ENCODE measurements around the gene CAMK1D. TPM values are rescaled to one million over a fixed set of nuclear protein-coding genes. Genes with fewer than 3 reads are reported as not detected.

CAMK1D gene
- polyA plus RNA-seq, 2 of the 4 experiments (the other 2 are of a cell fraction): 6.6 to 12.5 TPM

DNA sequence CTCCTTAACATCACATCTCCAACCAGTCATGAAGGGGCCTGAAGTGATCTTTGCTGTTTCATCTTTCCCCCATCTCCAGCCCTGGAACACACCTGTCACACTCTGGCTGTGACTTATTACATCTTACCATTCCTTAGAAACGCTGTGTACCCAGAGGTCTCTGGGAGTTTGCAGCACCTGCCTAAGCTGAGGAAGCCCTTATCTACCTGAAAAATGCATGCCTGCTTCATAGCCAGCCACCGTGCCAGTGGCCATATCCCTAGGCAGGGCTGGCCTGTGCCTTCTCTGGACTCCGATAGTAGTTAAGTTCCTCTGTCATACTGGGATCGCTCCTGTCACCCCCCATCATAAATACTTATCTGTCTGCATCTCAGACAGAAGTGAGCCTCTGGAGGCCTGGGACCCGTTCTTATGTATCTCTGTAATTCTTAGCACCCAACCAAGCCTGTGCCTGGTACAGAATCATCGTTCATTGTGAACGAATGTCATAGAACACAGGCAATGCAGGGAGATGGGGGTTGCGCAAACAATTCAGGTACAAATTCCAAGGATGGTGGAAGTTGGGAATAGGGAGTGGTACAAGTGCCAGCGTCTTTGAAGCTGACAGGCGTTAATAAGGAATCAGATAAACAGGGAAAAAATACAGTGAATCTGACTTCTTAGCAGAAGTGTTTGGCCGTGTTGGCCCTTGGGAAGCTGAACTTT is 254.6 kb downstream of the CAMK1D start:
- CTCF ChIA-PET: interaction anchor here (1.7 kb wide), 2 partner anchors 10 to 339 kb away, joined by 4 read pairs; no protein-coding TSS in a partner anchor
- peak overlapping the region in 1 of 2 experiments; percentile 88; a peak in 2 of 6 replicates for H3K27ac ChIP-seq
- POLR2A ChIA-PET: no interaction called here
- H3K9me3 ChIP-seq: no peaks in the 10 kb centered on the region
- peaks cover 23% of the 10 kb centered on the region for H3K4me1 ChIP-seq
- WGBS (ENCODE audit: missing lambda C conversion rate): 93% methylated on average over 11 of the region's 11 CpGs
- ATAC-seq (no peak), DNase-seq (ENCODE audit: low read depth in 1 of 2, low spot score in 1 of 2) (no peak), FAIRE-seq (no peak)
- no peak overlapping the region for H3K4me3 ChIP-seq
- 0 out of 4 replicates have a peak, but pooled peaks of 1 of the 2 experiments have one; percentile 9 for TF ChIP-seq CEBPB (IDR thresholded peaks at IDR 0.05)
- TF ChIP-seq POLR2AphosphoS2 (conservative IDR thresholded peaks at IDR 0.05; ENCODE audit: low read length): no peak
- no peak overlapping the region for H3K4me2 ChIP-seq

GRCh38 chr10:12605580-12606405 is 256.4 kb downstream of the CAMK1D start:
- WGBS (ENCODE audit: missing lambda C conversion rate): 37% methylated on average over 13 of the region's 27 CpGs
- no peak for FAIRE-seq
- peak; percentile 97 to 98 for ATAC-seq
- POLR2A ChIA-PET: interaction anchor here (0.8 kb wide), 1 partner anchor 20 kb away, joined by 4 read pairs; no protein-coding TSS in a partner anchor
- H3K9me3 ChIP-seq: no peaks in the 10 kb centered on the region
- H3K4me1 ChIP-seq: peaks cover 23% of the 10 kb centered on the region
- H3K4me2 ChIP-seq: peak overlapping the region; percentile 80
- peak overlapping the region; percentile 75 to 88 for H3K27ac ChIP-seq
- TF ChIP-seq RAD21 (conservative IDR thresholded peaks at IDR 0.05 in 1 of 2, IDR thresholded peaks at IDR 0.05 in 1 of 2): peak in 1 of 2 experiments; percentile 51; a peak in 3 of 5 replicates
- TF ChIP-seq SMC3 (IDR thresholded peaks at IDR 0.05): peak; percentile 51; the same call in 1 of the 3 replicates
- peak; percentile 83 to 96 for TF ChIP-seq CEBPB (IDR thresholded peaks at IDR 0.05)
- TF ChIP-seq EP300 (IDR thresholded peaks at IDR 0.05): peak in 1 of 2 experiments; percentile 52; a peak in 1 of 5 replicates
- TF ChIP-seq FOSL2 (IDR thresholded peaks at IDR 0.05): no peak
- peak; percentile 24; the same call in 1 of the 2 replicates for TF ChIP-seq FOSL2 (CRISPR knock-in tag; IDR thresholded peaks at IDR 0.05)
- no peak for TF ChIP-seq RCOR1 (IDR thresholded peaks at IDR 0.05; ENCODE audit: low read depth, low read length)
- TF ChIP-seq, protein P1, sequence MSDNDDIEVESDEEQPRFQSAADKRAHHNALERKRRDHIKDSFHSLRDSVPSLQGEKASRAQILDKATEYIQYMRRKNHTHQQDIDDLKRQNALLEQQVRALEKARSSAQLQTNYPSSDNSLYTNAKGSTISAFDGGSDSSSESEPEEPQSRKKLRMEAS (IDR thresholded peaks at IDR 0.05): peak; percentile 55
- TF ChIP-seq CBX8 (IDR thresholded peaks at IDR 0.05): no peak
- peak; percentile 62 for TF ChIP-seq GATA3 (IDR thresholded peaks at IDR 0.05; ENCODE audit: borderline replicate concordance)
- no peak for TF ChIP-seq ELK1 (IDR thresholded peaks at IDR 0.05; ENCODE audit: low read depth, low read length)
- TF ChIP-seq NFE2L2 (conservative IDR thresholded peaks at IDR 0.05; ENCODE audit: low read length): no peak
- no peak for TF ChIP-seq ATOH8 (CRISPR knock-in tag; IDR thresholded peaks at IDR 0.05; ENCODE audit: low read depth)
- no peak for TF ChIP-seq EHMT2 (IDR thresholded peaks at IDR 0.05; ENCODE audit: low read depth)
- TF ChIP-seq MAFK (IDR thresholded peaks at IDR 0.05; ENCODE audit: partially characterized antibody): no peak
- TF ChIP-seq JUN (IDR thresholded peaks at IDR 0.05): peak; percentile 67 to 74; a peak in 4 of 5 replicates
- TF ChIP-seq HES2 (IDR thresholded peaks at IDR 0.05): no peak
- no peak for TF ChIP-seq ZC3H11A (IDR thresholded peaks at IDR 0.05)
- no peak for TF ChIP-seq ESRRA (IDR thresholded peaks at IDR 0.05; ENCODE audit: borderline replicate concordance, low read length)
- TF ChIP-seq, protein P2, sequence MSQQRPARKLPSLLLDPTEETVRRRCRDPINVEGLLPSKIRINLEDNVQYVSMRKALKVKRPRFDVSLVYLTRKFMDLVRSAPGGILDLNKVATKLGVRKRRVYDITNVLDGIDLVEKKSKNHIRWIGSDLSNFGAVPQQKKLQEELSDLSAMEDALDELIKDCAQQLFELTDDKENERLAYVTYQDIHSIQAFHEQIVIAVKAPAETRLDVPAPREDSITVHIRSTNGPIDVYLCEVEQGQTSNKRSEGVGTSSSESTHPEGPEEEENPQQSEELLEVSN (IDR thresholded peaks at IDR 0.05; ENCODE audit: borderline replicate concordance, low read depth): 0 out of 2 replicates have a peak, but pooled peaks have one; percentile 37
- no peak for TF ChIP-seq CHD4 (IDR thresholded peaks at IDR 0.05; ENCODE audit: borderline replicate concordance)
- DNase-seq (ENCODE audit: low read depth in 1 of 2, low spot score in 1 of 2): peak; percentile 79 to 85
- CTCF ChIA-PET: no interaction called here
- H3K4me3 ChIP-seq: peak overlapping the region; percentile 27
